WTC11 (cell line): ENCODE results near the gene LAMA4. TPM values are rescaled to one million over a fixed set of nuclear protein-coding genes. Genes with fewer than 3 reads are reported as not detected.
A peak's percentile ranks its signal among the peaks of the same experiment; 100 is the strongest.

Experiments
- ATAC-seq: fragments of 200-7000 bp; cut with Tn5 transposase; 2 replicates; pipeline ENCODE4 v1.10.0; 2021; ENCODE audit warnings: mild to moderate bottlenecking, moderate library complexity
- CTCF ChIA-PET: fragments of 300-600 bp; sonication (Branson Sonifier 250); formaldehyde crosslinking; loops from one replicate; lab custom pipeline; 2021; ENCODE audit warnings: antibody characterized with exemption; lab: Charles Lee
- POLR2A ChIA-PET: fragments of 350-600 bp; sonication (Branson Sonifier 250); formaldehyde crosslinking; loops from one replicate; lab custom pipeline; 2021; ENCODE audit warnings: antibody characterized with exemption; lab: Charles Lee
- DNase-seq: peaks from one replicate; pipeline ENCODE4 v3.0.0; 2021; ENCODE audit warnings: low spot score
- H3K27ac Mint-ChIP-seq: 2 replicates; pipeline ENCODE4 v1.8.0; 2021; ENCODE audit warnings: mixed read lengths
- H3K27me3 Mint-ChIP-seq: 2 replicates; pipeline ENCODE4 v1.8.0; 2021; ENCODE audit warnings: low read depth, mild to moderate bottlenecking, moderate library complexity, mixed read lengths
- H3K36me3 Mint-ChIP-seq: 2 replicates; pipeline ENCODE4 v1.8.0; 2021; ENCODE audit warnings: mixed read lengths
- H3K4me1 Mint-ChIP-seq: 2 replicates; pipeline ENCODE4 v1.8.0; 2022; ENCODE audit warnings: mixed read lengths
- H3K4me3 Mint-ChIP-seq: 2 replicates; pipeline ENCODE4 v1.8.0; 2021; ENCODE audit warnings: mild to moderate bottlenecking, moderate library complexity, mixed read lengths
- H3K9me3 Mint-ChIP-seq: 2 replicates; pipeline ENCODE4 v1.8.0; 2021; ENCODE audit warnings: mixed read lengths
- ATF6 ChIP-seq: sonication (generic); formaldehyde crosslinking; IDR thresholded peaks from 2 replicates; pipeline ENCODE4 v1.8.1; 2023; ENCODE audit warnings: mild to moderate bottlenecking, missing genetic modification reagents
- E2F5 ChIP-seq: sonication (generic); formaldehyde crosslinking; IDR thresholded peaks from 2 replicates; pipeline ENCODE4 v1.8.1; 2022; ENCODE audit warnings: mild to moderate bottlenecking, moderate library complexity, missing genetic modification reagents
- ELF4 ChIP-seq: sonication (generic); formaldehyde crosslinking; IDR thresholded peaks from 2 replicates; pipeline ENCODE4 v1.8.1; 2022; ENCODE audit warnings: low read depth, mild to moderate bottlenecking, moderate library complexity, missing genetic modification reagents
- EMX1 ChIP-seq: fragments of 250-450 bp; sonication (Bioruptor Pico); IDR thresholded peaks from 2 replicates; pipeline ENCODE4 v1.8.0; 2021; ENCODE audit warnings: mild to moderate bottlenecking
- ESRRA ChIP-seq: sonication (generic); formaldehyde crosslinking; IDR thresholded peaks from 2 replicates; pipeline ENCODE4 v1.8.1; 2022; ENCODE audit warnings: mild to moderate bottlenecking, missing genetic modification reagents, borderline replicate concordance
- FOXP1 ChIP-seq: sonication (generic); formaldehyde crosslinking; IDR thresholded peaks from 2 replicates; pipeline ENCODE4 v1.8.0; 2022; ENCODE audit warnings: missing genetic modification reagents, mild to moderate bottlenecking, moderate library complexity, borderline replicate concordance
- GTF2I ChIP-seq: fragments of 250-450 bp; sonication (Bioruptor Pico); conservative IDR thresholded peaks from 2 replicates; pipeline ENCODE4 v1.4.0; 2021; ENCODE audit warnings: mild to moderate bottlenecking
- IRF1 ChIP-seq: sonication (generic); formaldehyde crosslinking; IDR thresholded peaks from 2 replicates; pipeline ENCODE4 v1.8.0; 2023; ENCODE audit warnings: missing genetic modification reagents
- JAZF1 ChIP-seq: fragments of 250-450 bp; sonication (Bioruptor Pico); IDR thresholded peaks from 2 replicates; pipeline ENCODE4 v1.9.0; 2021; ENCODE audit warnings: moderate library complexity, mild to moderate bottlenecking, inconsistent platforms
- KAT7 ChIP-seq: sonication (generic); formaldehyde crosslinking; IDR thresholded peaks from 2 replicates; pipeline ENCODE4 v1.8.1; 2023; ENCODE audit warnings: missing genetic modification reagents, mild to moderate bottlenecking, borderline replicate concordance
- MAX ChIP-seq: sonication (generic); formaldehyde crosslinking; IDR thresholded peaks from 2 replicates; pipeline ENCODE4 v1.8.0; 2022; ENCODE audit warnings: mild to moderate bottlenecking, missing genetic modification reagents
- RELA ChIP-seq: sonication (generic); formaldehyde crosslinking; IDR thresholded peaks from 2 replicates; pipeline ENCODE4 v1.8.1; 2022; ENCODE audit warnings: missing genetic modification reagents, mild to moderate bottlenecking, borderline replicate concordance
- RORB ChIP-seq: fragments of 250-450 bp; sonication (Bioruptor Pico); IDR thresholded peaks from 2 replicates; pipeline ENCODE4 v1.9.0; 2021; ENCODE audit warnings: mild to moderate bottlenecking
- TP53 ChIP-seq: sonication (generic); formaldehyde crosslinking; IDR thresholded peaks from 2 replicates; pipeline ENCODE4 v1.8.1; 2023; ENCODE audit warnings: mild to moderate bottlenecking, missing genetic modification reagents
- USF2 ChIP-seq: sonication (generic); formaldehyde crosslinking; IDR thresholded peaks from 2 replicates; pipeline ENCODE4 v1.8.1; 2023; ENCODE audit warnings: mild to moderate bottlenecking, missing genetic modification reagents, moderate library complexity
- ZBTB21 ChIP-seq: sonication (generic); formaldehyde crosslinking; IDR thresholded peaks from 2 replicates; pipeline ENCODE4 v1.8.1; 2023; ENCODE audit warnings: mild to moderate bottlenecking, missing genetic modification reagents, borderline replicate concordance
- ZNF219 ChIP-seq: sonication (generic); formaldehyde crosslinking; IDR thresholded peaks from 2 replicates; pipeline ENCODE4 v1.8.0; 2023; ENCODE audit warnings: missing genetic modification reagents, mild to moderate bottlenecking, borderline replicate concordance
- ZNF232 ChIP-seq: sonication (generic); formaldehyde crosslinking; IDR thresholded peaks from 2 replicates; pipeline ENCODE4 v1.8.0; 2022; ENCODE audit warnings: mild to moderate bottlenecking, missing genetic modification reagents
- ZNF317 ChIP-seq: sonication (generic); formaldehyde crosslinking; IDR thresholded peaks from 2 replicates; pipeline ENCODE4 v1.8.1; 2023; ENCODE audit warnings: low read depth, mild to moderate bottlenecking, moderate library complexity, missing genetic modification reagents, borderline replicate concordance
- ZNF396 ChIP-seq: fragments of 250-450 bp; sonication (Bioruptor Pico); IDR thresholded peaks from 2 replicates; pipeline ENCODE4 v1.8.0; 2021; ENCODE audit warnings: mild to moderate bottlenecking, moderate library complexity, borderline replicate concordance
- ZNF423 ChIP-seq: fragments of 250-450 bp; sonication (Bioruptor Pico); IDR thresholded peaks from 2 replicates; pipeline ENCODE4 v2.1.2; 2022; ENCODE audit warnings: mild to moderate bottlenecking, moderate library complexity
- total RNA-seq: library from RNA; stranded (reverse); gene quantifications from 3 replicates; pipeline ENCODE4 v1.2.3, GENCODE V29; 2021
- TF ChIP-seq, protein P1 (sequence below): sonication (generic); formaldehyde crosslinking; conservative IDR thresholded peaks from 2 replicates; pipeline ENCODE4 v1.8.1; 2023; ENCODE audit warnings: mild to moderate bottlenecking, low read depth, missing genetic modification reagents, moderate library complexity

LAMA4 gene
- total RNA-seq, 1 experiment from 2014 or later = 1.6 TPM

DNA sequence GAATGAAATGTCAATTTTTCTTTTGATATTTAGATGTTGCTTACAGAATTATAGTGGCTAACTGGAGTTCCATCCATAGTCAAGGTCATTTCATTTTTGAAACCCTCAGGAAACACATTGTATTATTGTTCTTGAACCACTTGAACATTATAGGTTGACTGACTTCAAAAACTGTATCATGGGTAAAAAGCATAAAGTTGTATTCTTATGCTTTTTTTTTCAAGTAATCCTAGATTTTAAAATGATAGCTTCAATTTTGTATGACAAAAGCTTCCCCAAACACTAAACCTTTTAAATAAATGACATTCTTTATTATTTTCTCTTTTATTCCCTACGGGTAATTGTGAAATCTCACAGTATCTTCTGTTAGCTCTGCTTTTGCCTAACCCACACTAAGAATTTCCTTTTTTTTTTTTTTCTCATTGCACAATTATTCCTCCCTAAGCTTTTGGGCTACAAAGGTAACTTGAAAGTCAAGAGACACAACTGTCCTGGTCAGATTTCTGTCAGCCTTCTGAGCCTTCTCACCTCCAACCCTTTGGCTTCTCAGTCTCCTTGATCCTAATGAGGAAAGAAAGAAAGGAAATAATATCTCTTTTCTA, 36.9 kb upstream of the LAMA4 start (continued):
- TF ChIP-seq, protein P1, sequence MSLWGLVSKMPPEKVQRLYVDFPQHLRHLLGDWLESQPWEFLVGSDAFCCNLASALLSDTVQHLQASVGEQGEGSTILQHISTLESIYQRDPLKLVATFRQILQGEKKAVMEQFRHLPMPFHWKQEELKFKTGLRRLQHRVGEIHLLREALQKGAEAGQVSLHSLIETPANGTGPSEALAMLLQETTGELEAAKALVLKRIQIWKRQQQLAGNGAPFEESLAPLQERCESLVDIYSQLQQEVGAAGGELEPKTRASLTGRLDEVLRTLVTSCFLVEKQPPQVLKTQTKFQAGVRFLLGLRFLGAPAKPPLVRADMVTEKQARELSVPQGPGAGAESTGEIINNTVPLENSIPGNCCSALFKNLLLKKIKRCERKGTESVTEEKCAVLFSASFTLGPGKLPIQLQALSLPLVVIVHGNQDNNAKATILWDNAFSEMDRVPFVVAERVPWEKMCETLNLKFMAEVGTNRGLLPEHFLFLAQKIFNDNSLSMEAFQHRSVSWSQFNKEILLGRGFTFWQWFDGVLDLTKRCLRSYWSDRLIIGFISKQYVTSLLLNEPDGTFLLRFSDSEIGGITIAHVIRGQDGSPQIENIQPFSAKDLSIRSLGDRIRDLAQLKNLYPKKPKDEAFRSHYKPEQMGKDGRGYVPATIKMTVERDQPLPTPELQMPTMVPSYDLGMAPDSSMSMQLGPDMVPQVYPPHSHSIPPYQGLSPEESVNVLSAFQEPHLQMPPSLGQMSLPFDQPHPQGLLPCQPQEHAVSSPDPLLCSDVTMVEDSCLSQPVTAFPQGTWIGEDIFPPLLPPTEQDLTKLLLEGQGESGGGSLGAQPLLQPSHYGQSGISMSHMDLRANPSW (CRISPR knock-in tag) = no peak
- no peak for TF ChIP-seq ATF6 (CRISPR knock-in tag)
- TF ChIP-seq JAZF1 (CRISPR knock-in tag) = no peak
- no peak for TF ChIP-seq MAX

GRCh38 chr6:112289038-112289566, 34.7 kb upstream of the LAMA4 start:
- H3K4me1 Mint-ChIP-seq = peaks cover 6% of the 10 kb centered on the region
- H3K27me3 Mint-ChIP-seq = no peaks in the 10 kb centered on the region
- DNase-seq (no peak), ATAC-seq (peak; percentile 82)
- no peak overlapping the region for H3K27ac Mint-ChIP-seq
- no peaks in the 10 kb centered on the region for H3K36me3 Mint-ChIP-seq
- no peaks in the 10 kb centered on the region for H3K9me3 Mint-ChIP-seq
- POLR2A ChIA-PET = no interaction called here
- H3K4me3 Mint-ChIP-seq = no peak overlapping the region
- TF ChIP-seq TP53 (CRISPR knock-in tag) (no peak), ZNF423 (CRISPR knock-in tag) (no peak), ELF4 (no peak), E2F5 (CRISPR knock-in tag) (no peak), IRF1 (CRISPR knock-in tag) (no peak), ZNF317 (CRISPR knock-in tag) (no peak), ESRRA (no peak), EMX1 (CRISPR knock-in tag) (no peak), FOXP1 (CRISPR knock-in tag) (no peak), USF2 (CRISPR knock-in tag) (no peak), ZNF232 (CRISPR knock-in tag) (no peak), RELA (CRISPR knock-in tag) (no peak), ZNF396 (CRISPR knock-in tag) (no peak), GTF2I (CRISPR knock-in tag) (no peak), ZBTB21 (CRISPR knock-in tag) (no peak), RORB (CRISPR knock-in tag) (no peak), ZNF219 (CRISPR knock-in tag) (no peak), KAT7 (no peak)
- TF ChIP-seq, all 79 proteins: peak for 0
- CTCF ChIA-PET = interaction anchor here (0.8 to 1.1 kb wide), 2 partner anchors 21 to 109 kb away, joined by 3 read pairs; no protein-coding TSS in a partner anchor
